GM12801 (cell line): ENCODE measurements around the gene RAI1.

Source experiments
- TF ChIP-seq, protein P1 (sequence below): IDR thresholded peaks from one replicate; pipeline ENCODE4 v1.5.1; 2011; ENCODE audit warnings: control low read depth; ENCODE audit not compliant: insufficient read length; ENCODE audit errors: extremely low read depth

The RAI1 gene, protein sequence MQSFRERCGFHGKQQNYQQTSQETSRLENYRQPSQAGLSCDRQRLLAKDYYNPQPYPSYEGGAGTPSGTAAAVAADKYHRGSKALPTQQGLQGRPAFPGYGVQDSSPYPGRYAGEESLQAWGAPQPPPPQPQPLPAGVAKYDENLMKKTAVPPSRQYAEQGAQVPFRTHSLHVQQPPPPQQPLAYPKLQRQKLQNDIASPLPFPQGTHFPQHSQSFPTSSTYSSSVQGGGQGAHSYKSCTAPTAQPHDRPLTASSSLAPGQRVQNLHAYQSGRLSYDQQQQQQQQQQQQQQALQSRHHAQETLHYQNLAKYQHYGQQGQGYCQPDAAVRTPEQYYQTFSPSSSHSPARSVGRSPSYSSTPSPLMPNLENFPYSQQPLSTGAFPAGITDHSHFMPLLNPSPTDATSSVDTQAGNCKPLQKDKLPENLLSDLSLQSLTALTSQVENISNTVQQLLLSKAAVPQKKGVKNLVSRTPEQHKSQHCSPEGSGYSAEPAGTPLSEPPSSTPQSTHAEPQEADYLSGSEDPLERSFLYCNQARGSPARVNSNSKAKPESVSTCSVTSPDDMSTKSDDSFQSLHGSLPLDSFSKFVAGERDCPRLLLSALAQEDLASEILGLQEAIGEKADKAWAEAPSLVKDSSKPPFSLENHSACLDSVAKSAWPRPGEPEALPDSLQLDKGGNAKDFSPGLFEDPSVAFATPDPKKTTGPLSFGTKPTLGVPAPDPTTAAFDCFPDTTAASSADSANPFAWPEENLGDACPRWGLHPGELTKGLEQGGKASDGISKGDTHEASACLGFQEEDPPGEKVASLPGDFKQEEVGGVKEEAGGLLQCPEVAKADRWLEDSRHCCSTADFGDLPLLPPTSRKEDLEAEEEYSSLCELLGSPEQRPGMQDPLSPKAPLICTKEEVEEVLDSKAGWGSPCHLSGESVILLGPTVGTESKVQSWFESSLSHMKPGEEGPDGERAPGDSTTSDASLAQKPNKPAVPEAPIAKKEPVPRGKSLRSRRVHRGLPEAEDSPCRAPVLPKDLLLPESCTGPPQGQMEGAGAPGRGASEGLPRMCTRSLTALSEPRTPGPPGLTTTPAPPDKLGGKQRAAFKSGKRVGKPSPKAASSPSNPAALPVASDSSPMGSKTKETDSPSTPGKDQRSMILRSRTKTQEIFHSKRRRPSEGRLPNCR (N-terminal part only)

DNA sequence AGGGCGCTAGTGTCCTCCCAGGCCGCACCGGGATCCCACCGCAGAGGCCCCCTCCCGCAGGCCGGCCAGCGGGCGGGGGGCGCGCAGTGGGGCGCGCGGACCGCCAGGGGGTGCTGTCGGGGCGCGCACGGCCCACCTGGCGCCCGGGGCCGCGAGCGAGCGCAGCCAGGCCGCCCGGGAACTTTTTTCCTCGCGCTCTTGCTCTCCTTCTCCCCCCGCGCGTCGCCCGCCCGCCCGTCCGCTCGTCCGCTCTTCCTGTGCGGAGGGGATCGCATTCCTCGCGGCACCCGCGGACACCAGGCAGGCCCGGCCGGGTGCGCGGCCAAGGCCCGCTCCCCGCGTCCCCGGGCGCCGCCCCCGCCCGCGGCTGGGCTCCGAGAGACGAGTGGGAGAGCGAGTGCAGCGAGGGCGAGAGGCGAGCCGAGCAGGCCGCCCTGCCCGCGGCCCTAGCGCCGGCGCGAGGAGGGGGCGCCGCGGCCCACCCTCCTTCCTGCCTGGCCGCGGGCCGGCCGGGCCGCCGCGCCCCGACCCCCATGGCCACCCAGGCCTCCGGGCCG, at the start of gene RAI1:
RAI1 (plus strand) TSS at position 272 of the 557 bp plus-strand sequence. CDS start 111,491 bp downstream, outside the sequence.
- TF ChIP-seq, protein P1, sequence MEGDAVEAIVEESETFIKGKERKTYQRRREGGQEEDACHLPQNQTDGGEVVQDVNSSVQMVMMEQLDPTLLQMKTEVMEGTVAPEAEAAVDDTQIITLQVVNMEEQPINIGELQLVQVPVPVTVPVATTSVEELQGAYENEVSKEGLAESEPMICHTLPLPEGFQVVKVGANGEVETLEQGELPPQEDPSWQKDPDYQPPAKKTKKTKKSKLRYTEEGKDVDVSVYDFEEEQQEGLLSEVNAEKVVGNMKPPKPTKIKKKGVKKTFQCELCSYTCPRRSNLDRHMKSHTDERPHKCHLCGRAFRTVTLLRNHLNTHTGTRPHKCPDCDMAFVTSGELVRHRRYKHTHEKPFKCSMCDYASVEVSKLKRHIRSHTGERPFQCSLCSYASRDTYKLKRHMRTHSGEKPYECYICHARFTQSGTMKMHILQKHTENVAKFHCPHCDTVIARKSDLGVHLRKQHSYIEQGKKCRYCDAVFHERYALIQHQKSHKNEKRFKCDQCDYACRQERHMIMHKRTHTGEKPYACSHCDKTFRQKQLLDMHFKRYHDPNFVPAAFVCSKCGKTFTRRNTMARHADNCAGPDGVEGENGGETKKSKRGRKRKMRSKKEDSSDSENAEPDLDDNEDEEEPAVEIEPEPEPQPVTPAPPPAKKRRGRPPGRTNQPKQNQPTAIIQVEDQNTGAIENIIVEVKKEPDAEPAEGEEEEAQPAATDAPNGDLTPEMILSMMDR: no peak

DNA sequence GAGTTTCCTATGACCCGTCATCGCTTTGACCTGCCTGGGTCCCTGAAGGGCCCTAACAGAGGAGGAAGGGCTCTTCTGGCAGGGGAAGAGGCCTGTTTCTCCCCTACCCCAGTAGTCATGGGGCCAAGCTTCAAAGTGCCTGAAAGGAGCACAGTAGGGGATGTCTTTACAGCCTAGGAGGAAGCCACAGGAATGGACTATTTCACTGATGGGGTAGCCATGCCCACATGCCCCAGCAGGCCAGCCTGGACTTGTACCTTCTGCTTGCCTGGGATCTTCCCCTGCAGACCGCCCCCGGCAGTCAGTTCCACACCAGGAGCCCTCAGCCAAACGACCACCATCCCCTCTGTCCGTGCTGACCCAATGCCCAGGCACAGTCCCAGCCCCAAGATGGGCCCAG, 47.9 kb upstream of the RAI1 start:
- TF ChIP-seq, protein P1: no peak

DNA sequence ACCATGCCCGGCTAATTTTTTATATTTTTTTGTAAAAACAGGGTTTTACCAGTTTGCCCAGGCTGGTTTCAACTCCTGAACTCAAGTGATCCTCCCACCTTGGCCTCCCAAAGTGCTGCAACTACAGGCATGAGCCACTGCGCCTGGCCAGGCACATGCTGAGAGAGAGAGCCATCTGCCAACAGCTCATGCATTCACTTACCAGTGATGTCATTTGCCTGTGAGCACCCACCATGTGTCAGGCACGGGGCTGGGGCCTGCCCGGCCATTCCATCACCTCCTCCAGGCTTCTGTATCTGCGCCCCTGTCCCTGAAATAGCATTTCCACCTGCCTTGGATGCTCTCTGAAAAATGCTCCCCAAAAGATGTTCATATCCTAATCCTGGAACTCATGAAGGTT, 46.1 kb upstream of the RAI1 start:
- TF ChIP-seq, protein P1: no peak

DNA sequence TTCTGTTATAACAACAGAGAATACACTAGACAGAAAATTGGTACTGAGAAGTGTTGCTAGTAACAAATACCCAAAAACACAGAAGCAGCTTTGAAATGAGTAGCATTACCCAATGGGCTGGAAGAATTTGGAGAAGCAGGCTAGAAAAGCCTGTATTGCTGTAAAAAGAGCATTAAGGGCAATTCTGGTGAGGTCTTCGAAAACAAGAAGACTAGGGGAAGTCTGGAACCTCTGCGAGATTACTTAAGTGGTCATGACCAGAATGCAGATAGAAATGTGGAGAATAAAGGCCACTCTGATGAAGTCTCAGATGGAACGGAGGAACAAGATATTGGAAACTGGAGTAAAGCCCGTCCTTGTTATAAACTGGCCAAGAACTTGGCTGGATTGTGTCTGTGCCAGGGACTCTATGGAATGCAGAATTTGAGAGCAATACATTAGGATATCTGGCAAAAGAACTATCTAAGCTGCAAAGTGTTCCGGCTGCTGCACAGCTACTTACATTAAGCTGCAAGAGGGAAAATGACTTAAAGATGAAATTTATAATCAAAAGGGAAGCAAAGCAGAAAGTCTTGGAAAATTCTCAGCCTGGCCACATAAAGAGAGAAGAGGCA, 44.9 kb upstream of the RAI1 start:
- TF ChIP-seq, protein P1: no peak

DNA sequence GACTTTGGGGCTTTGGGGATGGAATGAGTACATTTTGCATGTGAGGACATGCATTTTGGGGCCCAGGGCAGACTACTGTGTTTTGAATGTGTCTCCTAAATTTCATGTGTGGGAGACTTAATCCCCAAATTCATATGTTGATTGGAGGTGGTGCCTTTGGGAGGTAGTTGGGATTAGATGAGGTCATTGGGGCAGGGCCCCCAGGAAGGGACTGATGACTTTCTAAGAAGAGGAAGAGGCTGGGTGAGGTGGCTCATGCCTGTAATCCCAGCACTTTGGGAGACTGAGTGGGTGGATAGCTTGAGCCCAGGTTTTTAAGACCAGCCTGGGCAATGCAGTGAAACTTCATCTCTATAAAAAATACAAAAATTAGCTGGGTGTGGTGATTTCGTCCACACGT, 42.8 kb upstream of the RAI1 start:
- TF ChIP-seq, protein P1: no peak

DNA sequence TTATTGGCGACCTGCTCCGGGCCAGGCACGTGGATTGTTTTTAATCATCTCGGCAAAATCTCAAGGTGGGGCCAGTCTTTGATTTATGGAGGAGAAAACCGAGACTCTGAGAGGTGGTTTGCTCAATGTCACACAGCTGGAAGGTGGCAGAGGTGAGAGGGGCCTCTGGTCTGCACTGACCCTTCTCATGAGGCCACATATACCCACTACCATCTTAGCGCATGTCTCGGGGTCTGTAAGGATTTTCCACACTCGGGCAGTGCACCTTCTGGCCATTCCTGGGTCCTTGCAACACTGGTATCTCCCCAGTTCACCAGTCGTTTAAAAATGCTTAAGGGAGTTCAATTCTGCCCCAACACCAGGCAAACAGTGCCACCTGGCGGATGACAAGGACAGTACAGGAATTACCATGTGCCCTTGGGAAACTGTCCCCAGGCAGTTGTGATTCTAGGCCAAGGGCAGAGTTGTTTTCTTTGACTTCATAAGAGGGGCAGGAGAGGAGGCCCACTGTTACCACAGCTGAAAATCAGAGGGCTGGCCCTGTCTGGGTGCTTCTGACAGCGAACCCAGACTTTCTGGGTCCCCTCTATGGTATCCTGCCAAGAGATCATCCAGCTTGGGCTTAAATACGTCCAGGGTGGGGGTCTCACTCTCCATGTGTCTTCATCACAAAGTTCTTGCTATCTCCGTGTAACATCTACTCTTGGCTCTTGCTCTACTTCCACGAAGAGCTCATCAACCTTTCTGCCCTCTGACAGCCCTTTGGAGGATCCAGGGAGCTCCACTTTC, 39.4 kb upstream of the RAI1 start:
- TF ChIP-seq, protein P1: peak; percentile 1
